SK-N-SH treated with all-trans-retinoic acid at 6 μM for 48 hours (cell line): ENCODE measurements around the gene BRF1.

ENCODE experiments used
- ATAC-seq: fragments of 200-7000 bp; cut with Tn5 transposase; 3 replicates; pipeline ENCODE4 v1.9.1; 2020; ENCODE audit warnings: mild to moderate bottlenecking, moderate library complexity
- ARNTL ChIP-seq: fragments of 450-650 bp; formaldehyde crosslinking; IDR thresholded peaks from 2 replicates; pipeline ENCODE4 v1.5.0; 2020; ENCODE audit warnings: low read depth, mild to moderate bottlenecking, moderate library complexity, borderline replicate concordance
- BACH2 ChIP-seq: fragments of 250-450 bp; sonication (Bioruptor Pico); IDR thresholded peaks from 2 replicates; pipeline ENCODE4 v1.9.0; 2021; ENCODE audit warnings: mild to moderate bottlenecking, borderline replicate concordance
- CSDC2 ChIP-seq: fragments of 250-450 bp; sonication (Bioruptor Pico); IDR thresholded peaks from 2 replicates; pipeline ENCODE4 v1.5.0; 2020; ENCODE audit warnings: mild to moderate bottlenecking, moderate library complexity
- ESRRG ChIP-seq: fragments of 250-450 bp; sonication (Bioruptor Pico); IDR thresholded peaks from 2 replicates; pipeline ENCODE4 v1.6.1; 2021; ENCODE audit warnings: mild to moderate bottlenecking
- GLIS3 ChIP-seq: fragments of 250-450 bp; sonication (Bioruptor Pico); IDR thresholded peaks from 2 replicates; pipeline ENCODE4 v1.5.0; 2020; ENCODE audit warnings: mild to moderate bottlenecking, moderate library complexity
- ISL1 ChIP-seq: fragments of 250-450 bp; sonication (Bioruptor Pico); IDR thresholded peaks from 2 replicates; pipeline ENCODE4 v2.1.2; 2022; ENCODE audit warnings: mild to moderate bottlenecking, moderate library complexity
- OSR1 ChIP-seq: fragments of 250-450 bp; sonication (Bioruptor Pico); IDR thresholded peaks from 2 replicates; pipeline ENCODE4 v1.8.0; 2022; ENCODE audit warnings: moderate library complexity, mild to moderate bottlenecking, inconsistent platforms
- PPARA ChIP-seq: fragments of 250-450 bp; sonication (Bioruptor Pico); IDR thresholded peaks from 2 replicates; pipeline ENCODE4 v1.5.0; 2020; ENCODE audit warnings: mild to moderate bottlenecking, borderline replicate concordance
- RARB ChIP-seq: fragments of 250-450 bp; sonication (Bioruptor Pico); IDR thresholded peaks from 2 replicates; pipeline ENCODE4 v1.8.0; 2021; ENCODE audit warnings: mild to moderate bottlenecking, moderate library complexity
- SNAI2 ChIP-seq: fragments of 250-450 bp; sonication (Bioruptor Pico); IDR thresholded peaks from 2 replicates; pipeline ENCODE4 v1.5.0; 2020; ENCODE audit warnings: mild to moderate bottlenecking, moderate library complexity
- TCF4 ChIP-seq: fragments of 250-450 bp; sonication (Bioruptor Pico); IDR thresholded peaks from 2 replicates; pipeline ENCODE4 v1.8.0; 2021; ENCODE audit warnings: mild to moderate bottlenecking, moderate library complexity, borderline replicate concordance
- TOX ChIP-seq: fragments of 250-450 bp; sonication (Bioruptor Pico); IDR thresholded peaks from 2 replicates; pipeline ENCODE4 v1.8.0; 2021; ENCODE audit warnings: mild to moderate bottlenecking, moderate library complexity, borderline replicate concordance
- ZC3H10 ChIP-seq: fragments of 250-450 bp; sonication (Bioruptor Pico); IDR thresholded peaks from 2 replicates; pipeline ENCODE4 v1.5.1; 2021; ENCODE audit warnings: mild to moderate bottlenecking, moderate library complexity
- ZFP30 ChIP-seq: fragments of 450-650 bp; formaldehyde crosslinking; IDR thresholded peaks from 2 replicates; pipeline ENCODE4 v1.5.0; 2022; ENCODE audit warnings: mild to moderate bottlenecking, moderate library complexity
- ZNF565 ChIP-seq: fragments of 450-650 bp; formaldehyde crosslinking; conservative IDR thresholded peaks from 2 replicates; pipeline ENCODE4 v1.5.0; 2020; ENCODE audit warnings: low read depth, mild to moderate bottlenecking, moderate library complexity
- ZNF70 ChIP-seq: fragments of 450-650 bp; formaldehyde crosslinking; IDR thresholded peaks from 2 replicates; pipeline ENCODE4 v1.5.0; 2020; ENCODE audit warnings: mild to moderate bottlenecking, moderate library complexity
- ZNF8 ChIP-seq: fragments of 450-650 bp; formaldehyde crosslinking; IDR thresholded peaks from 2 replicates; pipeline ENCODE4 v1.5.0; 2020; ENCODE audit warnings: mild to moderate bottlenecking, moderate library complexity
- TF ChIP-seq, protein P1 (sequence below): fragments of 250-450 bp; sonication (Bioruptor Pico); IDR thresholded peaks from 2 replicates; pipeline ENCODE4 v1.5.1; 2020; ENCODE audit warnings: low read depth, mild to moderate bottlenecking, moderate library complexity
- TF ChIP-seq, protein P2 (sequence below): fragments of 250-450 bp; sonication (Bioruptor Pico); IDR thresholded peaks from 2 replicates; pipeline ENCODE4 v1.5.0; 2020; ENCODE audit warnings: mild to moderate bottlenecking, moderate library complexity
- TF ChIP-seq, protein P3 (sequence below): fragments of 250-450 bp; sonication (Bioruptor Pico); IDR thresholded peaks from 2 replicates; pipeline ENCODE4 v1.8.0; 2020; ENCODE audit warnings: mild to moderate bottlenecking, moderate library complexity, borderline replicate concordance
- TF ChIP-seq, protein P4 (sequence below): fragments of 250-450 bp; sonication (Bioruptor Pico); IDR thresholded peaks from 2 replicates; pipeline ENCODE4 v1.8.0; 2021; ENCODE audit warnings: low read depth, mild to moderate bottlenecking, moderate library complexity, borderline replicate concordance
- TF ChIP-seq, protein P5 (sequence below): fragments of 250-450 bp; sonication (Bioruptor Pico); IDR thresholded peaks from 2 replicates; pipeline ENCODE4 v1.5.1; 2021; ENCODE audit warnings: mild to moderate bottlenecking, moderate library complexity

BRF1 gene

DNA sequence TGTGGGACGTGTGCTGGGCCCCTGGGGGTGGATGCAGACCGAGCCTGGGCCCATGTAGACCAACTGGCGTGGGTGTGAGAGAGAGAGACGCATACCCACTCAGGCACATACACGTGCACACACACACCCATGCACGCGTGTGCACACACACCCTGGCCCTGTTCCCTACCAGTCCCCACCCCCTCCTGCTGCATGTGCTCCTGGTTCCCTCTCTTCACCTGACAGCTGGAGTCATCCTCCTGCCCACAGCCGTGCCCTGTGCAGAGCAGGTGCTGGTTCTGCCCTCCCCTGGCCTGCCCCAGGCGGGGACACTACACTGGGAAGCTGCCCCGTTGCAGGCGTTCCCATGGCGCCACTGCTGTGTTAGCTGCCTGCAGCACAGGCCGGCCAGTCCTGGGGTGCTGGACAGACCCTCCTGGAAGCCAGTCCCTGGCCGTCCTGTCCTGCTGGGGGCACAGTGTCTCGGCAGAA is 32.3 kb upstream of the BRF1 start:
- ATAC-seq, result no peak
- TF ChIP-seq, protein P1, sequence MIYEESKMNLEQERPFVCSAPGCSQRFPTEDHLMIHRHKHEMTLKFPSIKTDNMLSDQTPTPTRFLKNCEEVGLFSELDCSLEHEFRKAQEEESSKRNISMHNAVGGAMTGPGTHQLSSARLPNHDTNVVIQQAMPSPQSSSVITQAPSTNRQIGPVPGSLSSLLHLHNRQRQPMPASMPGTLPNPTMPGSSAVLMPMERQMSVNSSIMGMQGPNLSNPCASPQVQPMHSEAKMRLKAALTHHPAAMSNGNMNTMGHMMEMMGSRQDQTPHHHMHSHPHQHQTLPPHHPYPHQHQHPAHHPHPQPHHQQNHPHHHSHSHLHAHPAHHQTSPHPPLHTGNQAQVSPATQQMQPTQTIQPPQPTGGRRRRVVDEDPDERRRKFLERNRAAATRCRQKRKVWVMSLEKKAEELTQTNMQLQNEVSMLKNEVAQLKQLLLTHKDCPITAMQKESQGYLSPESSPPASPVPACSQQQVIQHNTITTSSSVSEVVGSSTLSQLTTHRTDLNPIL (CRISPR knock-in tag), result no peak
- no peak for TF ChIP-seq TOX
- TF ChIP-seq ISL1 (CRISPR knock-in tag), result no peak
- no peak for TF ChIP-seq BACH2 (CRISPR knock-in tag)
- TF ChIP-seq TCF4, result no peak
- TF ChIP-seq ARNTL (CRISPR knock-in tag), result no peak
- TF ChIP-seq, protein P2, sequence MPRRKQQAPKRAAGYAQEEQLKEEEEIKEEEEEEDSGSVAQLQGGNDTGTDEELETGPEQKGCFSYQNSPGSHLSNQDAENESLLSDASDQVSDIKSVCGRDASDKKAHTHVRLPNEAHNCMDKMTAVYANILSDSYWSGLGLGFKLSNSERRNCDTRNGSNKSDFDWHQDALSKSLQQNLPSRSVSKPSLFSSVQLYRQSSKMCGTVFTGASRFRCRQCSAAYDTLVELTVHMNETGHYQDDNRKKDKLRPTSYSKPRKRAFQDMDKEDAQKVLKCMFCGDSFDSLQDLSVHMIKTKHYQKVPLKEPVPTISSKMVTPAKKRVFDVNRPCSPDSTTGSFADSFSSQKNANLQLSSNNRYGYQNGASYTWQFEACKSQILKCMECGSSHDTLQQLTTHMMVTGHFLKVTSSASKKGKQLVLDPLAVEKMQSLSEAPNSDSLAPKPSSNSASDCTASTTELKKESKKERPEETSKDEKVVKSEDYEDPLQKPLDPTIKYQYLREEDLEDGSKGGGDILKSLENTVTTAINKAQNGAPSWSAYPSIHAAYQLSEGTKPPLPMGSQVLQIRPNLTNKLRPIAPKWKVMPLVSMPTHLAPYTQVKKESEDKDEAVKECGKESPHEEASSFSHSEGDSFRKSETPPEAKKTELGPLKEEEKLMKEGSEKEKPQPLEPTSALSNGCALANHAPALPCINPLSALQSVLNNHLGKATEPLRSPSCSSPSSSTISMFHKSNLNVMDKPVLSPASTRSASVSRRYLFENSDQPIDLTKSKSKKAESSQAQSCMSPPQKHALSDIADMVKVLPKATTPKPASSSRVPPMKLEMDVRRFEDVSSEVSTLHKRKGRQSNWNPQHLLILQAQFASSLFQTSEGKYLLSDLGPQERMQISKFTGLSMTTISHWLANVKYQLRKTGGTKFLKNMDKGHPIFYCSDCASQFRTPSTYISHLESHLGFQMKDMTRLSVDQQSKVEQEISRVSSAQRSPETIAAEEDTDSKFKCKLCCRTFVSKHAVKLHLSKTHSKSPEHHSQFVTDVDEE (CRISPR knock-in tag), result no peak
- TF ChIP-seq GLIS3, result no peak
- no peak for TF ChIP-seq ZNF70 (CRISPR knock-in tag)
- TF ChIP-seq, protein P3, sequence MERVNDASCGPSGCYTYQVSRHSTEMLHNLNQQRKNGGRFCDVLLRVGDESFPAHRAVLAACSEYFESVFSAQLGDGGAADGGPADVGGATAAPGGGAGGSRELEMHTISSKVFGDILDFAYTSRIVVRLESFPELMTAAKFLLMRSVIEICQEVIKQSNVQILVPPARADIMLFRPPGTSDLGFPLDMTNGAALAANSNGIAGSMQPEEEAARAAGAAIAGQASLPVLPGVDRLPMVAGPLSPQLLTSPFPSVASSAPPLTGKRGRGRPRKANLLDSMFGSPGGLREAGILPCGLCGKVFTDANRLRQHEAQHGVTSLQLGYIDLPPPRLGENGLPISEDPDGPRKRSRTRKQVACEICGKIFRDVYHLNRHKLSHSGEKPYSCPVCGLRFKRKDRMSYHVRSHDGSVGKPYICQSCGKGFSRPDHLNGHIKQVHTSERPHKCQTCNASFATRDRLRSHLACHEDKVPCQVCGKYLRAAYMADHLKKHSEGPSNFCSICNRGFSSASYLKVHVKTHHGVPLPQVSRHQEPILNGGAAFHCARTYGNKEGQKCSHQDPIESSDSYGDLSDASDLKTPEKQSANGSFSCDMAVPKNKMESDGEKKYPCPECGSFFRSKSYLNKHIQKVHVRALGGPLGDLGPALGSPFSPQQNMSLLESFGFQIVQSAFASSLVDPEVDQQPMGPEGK (CRISPR knock-in tag), result no peak
- no peak for TF ChIP-seq SNAI2 (CRISPR knock-in tag)
- no peak for TF ChIP-seq ZC3H10 (CRISPR knock-in tag)
- TF ChIP-seq PPARA, result no peak
- no peak for TF ChIP-seq CSDC2
- no peak for TF ChIP-seq ZNF8
- no peak for TF ChIP-seq RARB (CRISPR knock-in tag)
- TF ChIP-seq, protein P4, sequence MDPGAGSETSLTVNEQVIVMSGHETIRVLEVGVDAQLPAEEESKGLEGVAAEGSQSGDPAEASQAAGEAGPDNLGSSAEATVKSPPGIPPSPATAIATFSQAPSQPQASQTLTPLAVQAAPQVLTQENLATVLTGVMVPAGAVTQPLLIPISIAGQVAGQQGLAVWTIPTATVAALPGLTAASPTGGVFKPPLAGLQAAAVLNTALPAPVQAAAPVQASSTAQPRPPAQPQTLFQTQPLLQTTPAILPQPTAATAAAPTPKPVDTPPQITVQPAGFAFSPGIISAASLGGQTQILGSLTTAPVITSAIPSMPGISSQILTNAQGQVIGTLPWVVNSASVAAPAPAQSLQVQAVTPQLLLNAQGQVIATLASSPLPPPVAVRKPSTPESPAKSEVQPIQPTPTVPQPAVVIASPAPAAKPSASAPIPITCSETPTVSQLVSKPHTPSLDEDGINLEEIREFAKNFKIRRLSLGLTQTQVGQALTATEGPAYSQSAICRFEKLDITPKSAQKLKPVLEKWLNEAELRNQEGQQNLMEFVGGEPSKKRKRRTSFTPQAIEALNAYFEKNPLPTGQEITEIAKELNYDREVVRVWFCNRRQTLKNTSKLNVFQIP (CRISPR knock-in tag), result no peak

DNA sequence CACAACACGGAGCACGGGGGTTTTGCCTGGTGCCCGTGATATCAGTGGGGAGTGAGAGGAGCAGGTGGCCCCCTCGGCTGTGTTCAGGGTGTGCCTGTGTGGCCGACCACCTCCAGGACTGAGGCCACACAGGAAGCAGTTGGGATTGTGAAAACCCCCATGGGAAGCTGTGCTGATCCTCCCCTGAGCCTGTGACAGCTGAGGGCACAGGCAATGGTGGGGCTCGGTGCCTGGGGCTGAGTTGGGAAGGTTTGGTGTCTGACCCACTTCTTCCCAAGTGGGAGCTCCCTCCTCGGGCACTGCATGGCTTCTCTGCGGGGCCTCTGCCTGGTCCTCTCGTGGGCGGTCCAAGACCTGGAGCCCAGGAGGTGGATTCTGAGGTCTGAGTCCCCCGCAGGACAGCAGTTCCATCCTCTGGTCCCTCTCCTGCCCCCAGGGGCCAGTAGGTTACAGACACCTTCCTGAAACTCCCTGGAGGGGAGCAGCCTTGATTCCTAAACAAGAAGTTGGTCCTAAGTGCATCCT is 31.6 kb upstream of the BRF1 start:
- ATAC-seq, result no peak
- TF ChIP-seq ESRRG (CRISPR knock-in tag) (no peak), BACH2 (CRISPR knock-in tag) (no peak), ZC3H10 (CRISPR knock-in tag) (no peak), OSR1 (CRISPR knock-in tag) (no peak), CSDC2 (no peak), ZNF8 (no peak), SNAI2 (CRISPR knock-in tag) (no peak), TOX (no peak), GLIS3 (no peak), ARNTL (CRISPR knock-in tag) (no peak), ZFP30 (CRISPR knock-in tag) (no peak), PPARA (no peak), TCF4 (no peak), ZNF565 (CRISPR knock-in tag) (no peak), ZNF70 (CRISPR knock-in tag) (no peak), ISL1 (CRISPR knock-in tag) (no peak)
- TF ChIP-seq, protein P2 (CRISPR knock-in tag), result no peak
- TF ChIP-seq, protein P5, sequence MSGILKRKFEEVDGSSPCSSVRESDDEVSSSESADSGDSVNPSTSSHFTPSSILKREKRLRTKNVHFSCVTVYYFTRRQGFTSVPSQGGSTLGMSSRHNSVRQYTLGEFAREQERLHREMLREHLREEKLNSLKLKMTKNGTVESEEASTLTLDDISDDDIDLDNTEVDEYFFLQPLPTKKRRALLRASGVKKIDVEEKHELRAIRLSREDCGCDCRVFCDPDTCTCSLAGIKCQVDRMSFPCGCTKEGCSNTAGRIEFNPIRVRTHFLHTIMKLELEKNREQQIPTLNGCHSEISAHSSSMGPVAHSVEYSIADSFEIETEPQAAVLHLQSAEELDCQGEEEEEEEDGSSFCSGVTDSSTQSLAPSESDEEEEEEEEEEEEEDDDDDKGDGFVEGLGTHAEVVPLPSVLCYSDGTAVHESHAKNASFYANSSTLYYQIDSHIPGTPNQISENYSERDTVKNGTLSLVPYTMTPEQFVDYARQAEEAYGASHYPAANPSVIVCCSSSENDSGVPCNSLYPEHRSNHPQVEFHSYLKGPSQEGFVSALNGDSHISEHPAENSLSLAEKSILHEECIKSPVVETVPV (CRISPR knock-in tag), result no peak
- TF ChIP-seq, protein P1 (CRISPR knock-in tag), result no peak
- TF ChIP-seq, protein P3 (CRISPR knock-in tag), result no peak
- TF ChIP-seq, all 23 proteins: peak for 0
